ENCODE measurements around the gene ID1. TPM values are rescaled to one million over a fixed set of nuclear protein-coding genes. Genes with fewer than 3 reads are reported as not detected.
A peak's percentile ranks its signal among the peaks of the same experiment; 100 is the strongest.

ID1 gene
- total and polyA plus RNA-seq, 2 of the 13 experiments (the other 11 are each of a cell fraction or from before 2014, with no cell fraction given): 320 to 419 TPM

GRCh38 chr20:31607640-31608250 is 2.7 kb downstream of the ID1 start (continued):
- TF ChIP-seq TAF15 (IDR thresholded peaks at IDR 0.05; ENCODE audit: low read depth, low read length, poor library complexity, severe bottlenecking) (peak; percentile 23), BCL6 (CRISPR knock-in tag; IDR thresholded peaks at IDR 0.05) (no peak), SNAPC2 (CRISPR knock-in tag; IDR thresholded peaks at IDR 0.05) (no peak; the same call in 1 of the 2 replicates), ZFP91 (CRISPR knock-in tag; IDR thresholded peaks at IDR 0.05; ENCODE audit: borderline replicate concordance) (no peak), NCOA5 (CRISPR knock-in tag; IDR thresholded peaks at IDR 0.05) (0 out of 2 replicates have a peak, but pooled peaks have one; percentile 75), ZHX1 (CRISPR knock-in tag; IDR thresholded peaks at IDR 0.05; ENCODE audit: low read depth) (no peak), PCBP2 (optimal IDR thresholded peaks at IDR 0.05; ENCODE audit: low read depth, low read length, poor library complexity, severe bottlenecking) (peak; percentile 38), SNAPC5 (CRISPR knock-in tag; IDR thresholded peaks at IDR 0.05; ENCODE audit: borderline replicate concordance) (peak; percentile 25; the same call in 1 of the 2 replicates), MLLT10 (CRISPR knock-in tag; IDR thresholded peaks at IDR 0.05) (no peak), ZNF160 (CRISPR knock-in tag; IDR thresholded peaks at IDR 0.05) (no peak), ZNF737 (CRISPR knock-in tag; IDR thresholded peaks at IDR 0.05; ENCODE audit: borderline replicate concordance) (no peak), CBX1 (IDR thresholded peaks at IDR 0.05; ENCODE audit: low read depth) (no peak), DMTF1 (CRISPR knock-in tag; IDR thresholded peaks at IDR 0.05) (no peak), IRF9 (CRISPR knock-in tag; IDR thresholded peaks at IDR 0.05; ENCODE audit: borderline replicate concordance) (no peak), NONO (IDR thresholded peaks at IDR 0.05) (no peak), NONO (CRISPR knock-in tag; conservative IDR thresholded peaks at IDR 0.05) (0 out of 2 replicates have a peak, but pooled peaks have one; percentile 22), CCAR2 (optimal IDR thresholded peaks at IDR 0.05; ENCODE audit: low read depth, low read length) (no peak)

Data from HepG2 (cell line).